Ovary (tissue), 9 donors: Measurements from ENCODE around the gene FAM234A. TPM values are rescaled to one million over a fixed set of nuclear protein-coding genes. Genes with fewer than 3 reads are reported as not detected.
"Not testable (repeated sequence)": the region's sequence is repeated elsewhere in the genome, so short reads cannot be mapped to it uniquely, and the experiment has no call there.

Source experiments
- DNase-seq, 5 donors: peaks; one replicate each; pipeline ENCODE4 v3.0.0-alpha.2; 2019 to 2020
- H3K27ac ChIP-seq, 2 donors: fragments of 200-600 bp; one replicate each; pipeline versions ENCODE4 v1.5.1 to v1.8.0; 2019 to 2022
- H3K27me3 ChIP-seq: fragments of 200-600 bp; one replicate; pipeline ENCODE4 v1.8.0; 2022
- H3K36me3 ChIP-seq: fragments of 200-600 bp; sonication (generic); one replicate; pipeline ENCODE4 v1.5.1; 2019
- H3K4me1 ChIP-seq: one replicate; pipeline ENCODE4 v1.8.1; 2013; ENCODE audit warnings: mild to moderate bottlenecking, moderate library complexity; ENCODE audit not compliant: insufficient read depth
- H3K4me3 ChIP-seq: fragments of 200-600 bp; sonication (generic); one replicate; pipeline ENCODE4 v1.5.1; 2017
- H3K9me3 ChIP-seq, 2 donors: fragments of 200-600 bp in 1 of 2; sonication (generic) in 1 of 2; one replicate each; pipeline versions ENCODE4 v1.5.1 to v1.8.1; 2013 to 2019; ENCODE audit warnings: mild to moderate bottlenecking in 1 of 2, moderate library complexity in 1 of 2
- CTCF ChIP-seq, 3 donors: fragments of 450-650 bp in 2 of 3; fragments of 200-600 bp in 1 of 3; IDR thresholded peaks; one replicate each; pipeline versions ENCODE4 v1.5.1 to v1.8.0; 2016 to 2022; ENCODE audit warnings: antibody characterized with exemption in 3 of 3, mild to moderate bottlenecking in 1 of 3
- EP300 ChIP-seq: sonication (generic); formaldehyde crosslinking; IDR thresholded peaks from one replicate; pipeline ENCODE4 v1.6.1; 2017; ENCODE audit warnings: antibody characterized with exemption
- POLR2A ChIP-seq: fragments of 450-650 bp; IDR thresholded peaks from one replicate; pipeline ENCODE4 v1.6.1; 2017; ENCODE audit warnings: antibody characterized with exemption, mild to moderate bottlenecking, moderate library complexity
- WGBS, 3 donors: extraction: QIAGEN DNeasy Blood & Tissue Kit in 1 of 3; methylation state at CpG; one replicate each; pipeline versions ENCODE4 v1.1.5 to v1.1.7; 2013 to 2017; 5-methylcytosine and 5-hydroxymethylcytosine counted together
- intact Hi-C, 4 donors: fragments of 100-400 bp; cut with DNase I; formaldehyde crosslinking; loops; one replicate each; pipeline versions ENCODE4 v1.11.0 to v1.15.1; 2022 to 2023
- polyA plus RNA-seq, 2 donors: library from polyadenylated mRNA; stranded (reverse); fragments of 200-250 nt in 1 of 2; fragments of 350-450 nt in 1 of 2; fragmentation: Illumina TruSeq in 1 of 2; extraction: RNeasy Lipid Tissue Mini Kit (QIAGEN cat#74804) in 1 of 2; gene quantifications; one replicate each; pipeline ENCODE4 v1.2.3, GENCODE V29; 2013 to 2014
- total RNA-seq, 7 donors: library from RNA; depleted of rRNA in 2 of 7; stranded (reverse); fragments of >200 nt in 2 of 7; fragmentation: NEBNext Ultra II Directional in 3 of 7; extraction: Animal tissue kit (Norgen Biotek cat#: 25700) in 3 of 7; gene quantifications; one replicate each; pipeline versions ENCODE4 v1.1.0 to v1.2.4, GENCODE V29; 2016 to 2023
- donor health status: DM: no; HTN: no; CAD: no; lungs with moderate emphysema.
- donor health status: DM: no; HTN: no; CAD: no.
- donor health status: Bipolar disorder and iron deficiency.
- donor health status: DM: yes; HTN: yes; CAD: no.
- donor health status: DM: no; HTN: no; CAD: no.
- donor health status: DM: yes; HTN: yes; CAD: no.

Gene FAM234A
- total and polyA plus RNA-seq, 9 donors: 20.4 to 61.9 (median 49.2) TPM

- DNase-seq: peak; percentile 85 to 92 (median 88)
- no peaks in the 10 kb centered on the region for H3K27me3 ChIP-seq
- H3K27ac ChIP-seq: peak within 1 kb of the TSS; percentile 86 to 93
- TF ChIP-seq POLR2A (peak; percentile 99), EP300 (no peak), CTCF (IDR thresholded peaks at IDR 0.05) (peak in 2 of 3 donors; percentile 19 to 23)
- intact Hi-C loops: no loop called here
- no peaks in the 10 kb centered on the region for H3K9me3 ChIP-seq
- no peaks in the 10 kb centered on the region for H3K36me3 ChIP-seq
- peaks cover 3% of the 10 kb centered on the region for H3K4me1 ChIP-seq
- peak within 1 kb of the TSS; percentile 97 for H3K4me3 ChIP-seq
- WGBS, 3 donors: 1 to 2% (median 1%) methylated on average over 65 to 88 of the region's 88 CpGs
These were observed 5.5 kb upstream of the FAM234A start, which contains the start of gene LUC7L for GRCh38 chr16:228852-229730. Gene LUC7L, minus strand, starts transcription at chr16:229449. Its CDS starts 110 bp downstream, at chr16:229339.

GRCh38 chr16:229731-230281 is 4.8 kb upstream of the FAM234A start:
- DNase-seq: peak in 2 of 5 donors; percentile 36 to 42
- no peaks in the 10 kb centered on the region for H3K9me3 ChIP-seq
- H3K27ac ChIP-seq: no peak overlapping the region
- no peaks in the 10 kb centered on the region for H3K36me3 ChIP-seq
- H3K4me3 ChIP-seq: peak overlapping the region; percentile 97
- intact Hi-C loops: loop anchor here in 1 of 4 donors (10.0 kb wide), 1 partner anchor 125 kb away; the partner anchor contains the start of gene AXIN1
- WGBS, 3 donors: 75 to 82% (median 76%) methylated on average over 22 of the region's 22 CpGs
- TF ChIP-seq EP300: no peak
- no peak for TF ChIP-seq POLR2A
- no peak for TF ChIP-seq CTCF (IDR thresholded peaks at IDR 0.05)
- H3K27me3 ChIP-seq: no peaks in the 10 kb centered on the region
- peaks cover 3% of the 10 kb centered on the region for H3K4me1 ChIP-seq

GRCh38 chr16:230351-230750 is 4.3 kb upstream of the FAM234A start:
- H3K27ac ChIP-seq, H3K9me3 ChIP-seq, H3K36me3 ChIP-seq, H3K4me3 ChIP-seq, H3K27me3 ChIP-seq, H3K4me1 ChIP-seq: not testable (repeated sequence)
- WGBS, 3 donors: 91 to 93% (median 93%) methylated on average over 18 of the region's 18 CpGs
- peak in 3 of 5 donors; percentile 33 to 43 (median 40) for DNase-seq
- intact Hi-C loops: loop anchor here in 1 of 4 donors (10.0 kb wide), 1 partner anchor 124 kb away; the partner anchor contains the start of gene AXIN1

- Histone ChIP-seq H3K9me3 (no peaks in the 10 kb centered on the region), H3K4me3 (no peak overlapping the region), H3K27ac (no peak overlapping the region), H3K36me3 (no peaks in the 10 kb centered on the region), H3K4me1 (peaks cover 3% of the 10 kb centered on the region), H3K27me3 (no peaks in the 10 kb centered on the region)
- 79 to 83% (median 79%) methylated on average over 22 of the region's 22 CpGs for WGBS, 3 donors
- TF ChIP-seq EP300 (no peak), POLR2A (no peak), CTCF (IDR thresholded peaks at IDR 0.05) (no peak)
- intact Hi-C loops: loop anchor here in 1 of 4 donors (10.0 kb wide), 1 partner anchor 124 kb away; the partner anchor contains the start of gene AXIN1
- peak in 2 of 5 donors; percentile 27 to 29 for DNase-seq
These were observed 3.7 kb upstream of the FAM234A start for GRCh38 chr16:230949-231348.
